HG03108 (cell line): ENCODE data around the gene POC1B.
"Not testable (repeated sequence)": the region's sequence is repeated elsewhere in the genome, so short reads cannot be mapped to it uniquely, and the experiment has no call there.

Experiments
- ATAC-seq: cut with Tn5 transposase; IDR thresholded peaks from one replicate; pipeline ENCODE4 v1.9.1; 2021; ENCODE audit warnings: moderate library complexity; ENCODE audit not compliant: unreplicated experiment

The POC1B gene

GRCh38 chr12:89468017-89468416 lies 57.8 kb downstream of the POC1B start:
- no peak for ATAC-seq

- ATAC-seq, result no peak
Observed at GRCh38 chr12:89464974-89465592, 60.8 kb downstream of the POC1B start.

DNA sequence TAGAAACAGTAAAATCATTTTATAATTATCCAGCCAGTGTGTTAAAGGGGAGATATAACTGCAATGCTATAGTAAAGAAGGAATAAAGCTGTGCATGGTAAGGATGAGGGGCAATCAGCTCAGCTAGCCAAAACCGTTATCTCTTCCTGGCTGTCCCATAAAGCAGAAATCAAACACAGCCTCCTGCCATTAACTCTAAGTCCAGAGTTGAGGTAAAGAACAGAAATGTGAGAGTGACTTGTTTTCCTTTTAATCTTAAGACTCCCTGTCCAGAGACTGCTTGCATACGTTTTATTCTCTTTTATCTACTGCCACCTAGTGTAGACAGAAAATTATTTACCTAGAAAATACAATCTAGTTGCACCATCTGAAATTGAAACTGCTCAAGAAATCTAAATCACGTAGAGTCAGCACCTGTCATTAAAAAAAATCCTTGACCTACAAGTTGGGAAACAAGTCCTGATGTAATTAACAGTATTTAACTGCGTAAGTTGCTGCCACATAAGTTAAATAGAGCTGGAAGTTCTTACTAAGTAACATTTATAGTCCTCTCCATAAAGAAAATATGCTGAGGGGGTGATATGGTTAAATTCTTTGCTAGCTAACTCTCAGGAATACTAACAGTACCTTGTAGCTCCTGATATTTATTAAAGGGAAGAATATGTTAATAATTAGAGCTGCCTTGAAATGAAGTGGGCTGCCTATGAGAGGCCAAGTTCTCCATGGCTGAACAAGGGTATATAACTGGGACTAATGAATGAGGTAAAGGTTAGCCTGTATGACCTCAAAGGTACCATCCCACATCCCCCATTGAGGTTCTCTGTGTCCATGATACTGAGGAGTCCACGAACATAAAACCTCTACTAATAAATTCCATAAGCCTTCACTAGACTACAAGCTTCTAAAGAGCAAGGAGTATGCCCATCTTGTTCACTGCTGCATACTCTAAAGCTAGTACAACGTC lies 63.9 kb downstream of the POC1B start:
- ATAC-seq, result peak; percentile 89

DNA sequence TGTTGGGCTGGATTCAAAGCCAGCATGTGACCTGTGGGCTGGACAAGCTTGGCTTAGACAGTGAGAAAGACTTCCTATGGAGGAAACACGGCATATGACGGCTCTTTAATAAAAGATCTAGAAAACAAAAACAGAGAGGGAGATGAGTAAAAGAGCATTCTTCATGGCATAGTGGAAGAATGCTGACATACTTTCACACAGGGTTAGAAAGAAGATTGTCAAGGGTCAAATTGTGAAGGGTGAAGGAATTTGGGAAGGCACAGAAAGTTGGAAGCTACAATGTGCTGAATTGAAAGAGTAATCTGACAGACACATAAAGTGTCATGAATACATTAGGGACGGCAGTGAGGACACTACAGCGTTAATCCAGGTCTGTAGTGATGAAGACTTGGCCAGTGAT lies 64.7 kb downstream of the POC1B start:
- no peak for ATAC-seq

DNA sequence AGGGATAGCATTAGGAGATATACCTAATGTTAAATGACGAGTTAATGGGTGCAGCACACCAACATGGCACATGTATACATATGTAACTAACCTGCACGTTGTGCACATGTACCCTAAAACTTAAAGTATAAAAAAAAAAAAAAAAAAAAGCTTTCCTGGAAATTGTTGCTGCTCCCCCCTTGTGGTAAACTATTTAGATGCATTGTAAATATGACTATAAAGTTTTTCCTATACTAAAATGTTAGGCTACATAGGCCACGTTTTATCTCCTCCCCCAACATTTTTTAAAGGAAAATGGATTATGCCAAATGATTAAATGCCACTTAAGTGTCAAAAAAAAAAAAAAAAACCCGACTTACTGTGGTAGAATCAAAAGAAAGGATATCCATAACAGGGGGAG lies 66.6 kb downstream of the POC1B start:
- not testable (repeated sequence) for ATAC-seq

GRCh38 chr12:89456565-89456964 lies 69.3 kb downstream of the POC1B start:
- ATAC-seq, result no peak

DNA sequence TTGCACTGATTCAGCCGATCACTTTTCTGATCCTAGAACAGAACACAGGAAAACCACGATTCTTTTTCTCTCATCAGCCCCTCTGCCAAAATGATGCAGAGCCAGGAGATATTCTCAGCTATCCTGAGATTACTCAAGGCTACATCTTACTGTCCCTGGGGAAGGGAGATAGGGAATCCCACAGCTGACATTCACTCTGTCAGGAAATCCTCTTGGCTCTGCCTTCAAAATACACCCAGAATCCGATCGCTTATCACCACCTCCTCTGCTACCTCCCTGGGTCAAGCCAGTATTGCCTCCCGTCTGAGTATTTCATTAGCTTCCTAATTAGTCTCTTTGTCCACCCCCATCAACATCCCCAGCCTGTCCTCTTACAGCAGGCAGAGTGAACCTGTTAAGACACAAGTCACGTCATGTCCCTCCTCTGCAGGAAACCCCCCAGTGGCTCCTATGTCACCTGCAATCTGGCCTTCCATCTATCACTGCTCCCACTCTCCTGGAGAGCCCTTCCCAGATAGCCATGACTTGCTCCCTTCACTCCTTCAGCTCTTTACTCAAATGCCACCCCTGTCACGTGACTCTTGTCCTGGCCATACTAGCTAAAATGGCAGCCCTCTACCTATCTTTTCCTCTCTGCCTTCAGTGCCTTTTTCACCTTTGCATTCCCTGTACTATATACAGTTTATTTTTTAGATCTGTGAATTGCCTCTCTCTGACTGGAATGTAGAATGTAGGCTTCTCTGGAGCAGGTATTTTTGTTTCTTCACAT lies 71.6 kb downstream of the POC1B start:
- ATAC-seq, result no peak

DNA sequence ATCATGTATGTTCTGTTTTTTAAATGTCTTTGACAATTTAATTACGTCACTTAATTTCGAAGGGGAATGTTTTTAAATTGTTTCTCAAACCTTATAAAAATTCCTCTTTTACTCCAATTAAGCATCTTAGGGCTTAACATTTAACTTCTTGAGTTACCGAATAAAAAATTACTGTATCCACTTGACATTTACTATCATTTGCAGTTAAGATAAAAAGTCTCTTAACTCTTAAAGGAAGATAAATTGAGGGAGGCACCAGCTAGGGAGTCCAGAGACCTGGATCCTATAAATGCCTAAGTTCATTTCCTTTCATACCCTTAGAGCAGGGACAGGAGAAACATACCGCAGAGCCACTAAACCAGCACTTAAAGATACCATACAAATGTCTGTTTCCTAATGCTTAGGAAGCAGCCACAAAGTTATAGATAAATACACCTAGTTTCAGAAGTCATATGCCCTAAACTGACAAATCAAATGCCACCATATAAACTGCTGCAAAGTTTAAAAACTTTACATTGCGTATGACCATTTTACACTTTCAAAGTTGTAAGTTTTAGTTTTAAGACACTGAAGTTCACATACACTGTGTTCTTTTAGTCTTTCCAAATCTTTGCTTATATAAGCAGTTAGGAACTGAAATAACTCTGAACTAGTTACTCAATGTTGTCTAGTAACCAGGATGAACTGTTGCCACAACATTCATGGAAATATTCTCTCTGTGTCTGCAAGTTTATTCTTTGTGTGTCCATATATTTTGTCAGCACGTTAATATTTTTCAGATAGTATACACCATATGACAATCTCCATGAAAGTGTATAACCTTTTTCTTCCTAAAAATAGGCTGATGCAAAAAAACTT lies 72.5 kb downstream of the POC1B start:
- ATAC-seq, result no peak

DNA sequence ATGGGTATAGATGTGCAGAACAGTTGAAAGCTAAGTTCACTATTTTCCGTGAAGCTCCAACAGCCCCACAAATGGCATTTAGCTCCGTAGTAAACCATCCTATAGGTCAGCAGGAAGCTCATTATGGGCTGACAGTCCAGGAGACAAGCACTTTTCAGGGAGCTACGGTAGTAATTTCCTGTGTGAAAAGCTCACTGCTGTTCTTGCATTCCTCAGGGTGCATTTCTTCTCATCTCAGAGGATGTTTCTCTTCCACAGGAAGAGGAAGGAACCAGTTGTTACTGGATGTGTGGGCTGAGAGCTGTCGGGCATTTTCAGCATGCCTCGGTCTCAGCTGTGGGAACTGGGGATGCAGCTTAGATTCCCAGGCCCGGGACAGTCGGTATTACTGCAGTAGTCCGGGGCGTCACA lies 74.0 kb downstream of the POC1B start:
- ATAC-seq, result no peak

DNA sequence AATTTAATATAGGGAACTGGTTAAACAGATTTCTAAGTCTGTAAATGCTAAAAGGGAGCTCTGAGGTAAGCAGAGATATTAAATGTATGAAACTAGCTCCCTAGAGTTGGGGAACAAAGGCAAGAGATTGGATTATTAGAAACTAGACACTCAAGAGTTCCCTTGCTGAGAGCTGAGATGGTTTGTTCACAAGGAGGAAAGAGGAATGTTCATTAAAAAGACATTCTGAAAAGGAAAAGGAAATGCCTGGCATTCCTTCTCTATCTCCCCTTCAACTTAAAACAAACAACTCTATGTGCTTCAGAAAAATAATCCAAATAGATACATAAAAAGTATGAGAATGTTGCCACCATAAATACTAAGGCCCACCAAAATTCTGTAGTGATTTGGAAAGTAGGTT lies 74.9 kb downstream of the POC1B start:
- no peak for ATAC-seq

- ATAC-seq, result no peak
Observed at GRCh38 chr12:89448951-89449371, 76.9 kb downstream of the POC1B start.

DNA sequence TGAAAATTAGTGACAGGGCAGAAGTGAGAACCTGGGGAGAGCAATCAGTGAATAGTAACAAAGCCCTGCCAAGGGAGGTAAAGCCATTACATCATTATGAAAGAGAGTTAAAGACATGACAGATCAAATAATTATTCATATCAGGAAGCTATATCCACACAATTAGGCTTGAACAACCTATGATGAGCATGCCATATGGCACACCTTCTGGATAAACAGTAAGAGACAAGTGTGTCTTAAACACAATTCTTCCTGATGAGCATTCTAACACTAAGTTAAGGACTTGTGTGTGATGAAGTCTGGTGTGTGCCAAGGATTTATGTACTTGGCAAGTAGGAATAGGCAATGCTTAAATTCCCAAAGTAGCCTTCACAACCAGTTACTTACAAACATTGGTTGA lies 77.3 kb downstream of the POC1B start:
- ATAC-seq, result no peak

GRCh38 chr12:89439941-89440340 lies 85.9 kb downstream of the POC1B start:
- ATAC-seq, result no peak

- ATAC-seq, result no peak
Observed at GRCh38 chr12:89437231-89437630, 88.6 kb downstream of the POC1B start.

DNA sequence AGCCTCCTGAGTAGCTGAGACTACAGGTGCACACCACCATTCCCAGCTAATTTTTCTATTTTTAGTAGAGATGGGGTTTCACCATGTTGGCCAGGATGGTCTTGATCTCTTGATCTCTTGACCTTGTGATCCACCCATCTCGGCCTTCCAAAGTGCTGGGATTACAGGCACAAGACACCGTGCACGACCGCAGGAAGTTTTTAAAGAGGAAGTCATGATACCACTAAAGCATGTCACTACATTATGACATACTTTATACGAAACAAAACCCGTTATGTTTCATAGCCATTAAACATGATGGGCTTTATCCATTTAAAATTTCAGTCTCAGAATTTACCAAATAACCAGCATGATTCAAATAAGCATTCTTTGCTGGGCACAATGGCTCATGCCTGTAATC lies 89.8 kb downstream of the POC1B start:
- ATAC-seq, result no peak

- ATAC-seq, result no peak
Observed at GRCh38 chr12:89433634-89434033, 92.2 kb downstream of the POC1B start.

GRCh38 chr12:89432396-89432795 lies 93.5 kb downstream of the POC1B start:
- no peak for ATAC-seq

GRCh38 chr12:89429528-89429927 lies 96.3 kb downstream of the POC1B start:
- ATAC-seq, result no peak

- peak; percentile 83 for ATAC-seq
Observed at GRCh38 chr12:89427508-89428156, 98.2 kb downstream of the POC1B start.

DNA sequence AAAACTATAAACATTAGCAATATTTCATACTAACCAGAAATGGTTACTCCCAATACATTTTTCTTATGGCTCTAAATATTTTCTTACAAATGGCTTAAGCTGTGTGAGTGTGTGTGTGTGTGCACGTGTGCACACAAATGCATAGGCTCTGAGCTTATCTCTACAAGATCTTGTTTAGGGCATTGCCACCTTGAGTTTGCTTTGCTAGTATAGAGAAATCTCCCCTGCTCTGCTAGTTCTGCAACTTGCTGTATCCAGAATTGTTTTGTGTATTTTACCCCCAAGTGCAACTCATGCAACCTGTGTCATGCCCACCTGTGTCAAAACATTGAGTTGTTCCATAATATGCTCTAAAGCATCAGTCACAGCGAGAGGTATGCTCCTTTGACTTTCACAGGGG lies 101.0 kb downstream of the POC1B start:
- no peak for ATAC-seq
